ENCODE results near the gene GALNT10.
"Not testable (repeated sequence)": the region's sequence is repeated elsewhere in the genome, so short reads cannot be mapped to it uniquely, and the experiment has no call there.

GALNT10 gene

DNA sequence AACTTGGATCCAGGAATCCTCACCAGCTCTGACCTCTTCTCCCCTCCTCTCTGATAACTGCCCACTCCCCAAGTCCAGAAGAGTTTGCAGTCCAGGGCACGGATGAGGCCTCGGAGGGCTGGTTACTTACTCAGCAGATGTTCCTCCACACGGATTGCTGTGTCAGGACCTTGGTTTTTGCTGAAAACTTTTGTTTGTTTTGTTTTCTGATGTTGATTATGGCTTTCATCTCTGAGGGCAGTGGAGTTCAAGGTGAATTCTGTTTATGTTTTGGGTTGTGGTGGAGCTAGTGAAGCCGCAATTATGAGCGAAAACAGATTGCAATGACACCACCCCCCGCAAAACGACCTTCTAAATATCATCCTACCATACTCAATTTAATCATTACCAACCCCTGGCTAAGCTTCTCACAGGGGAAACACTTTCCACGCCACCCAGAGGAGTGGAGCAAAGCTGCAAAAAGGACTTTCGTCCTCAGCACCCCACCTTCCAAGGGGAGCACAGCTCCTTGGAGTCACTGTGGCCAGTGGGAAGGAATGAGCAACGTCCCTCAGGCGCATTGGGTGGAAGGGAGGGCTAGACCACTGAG lies 162.5 kb downstream of the GALNT10 start:
- DNase-seq (ENCODE audit: low read depth): no peak
- TF ChIP-seq, protein P1, sequence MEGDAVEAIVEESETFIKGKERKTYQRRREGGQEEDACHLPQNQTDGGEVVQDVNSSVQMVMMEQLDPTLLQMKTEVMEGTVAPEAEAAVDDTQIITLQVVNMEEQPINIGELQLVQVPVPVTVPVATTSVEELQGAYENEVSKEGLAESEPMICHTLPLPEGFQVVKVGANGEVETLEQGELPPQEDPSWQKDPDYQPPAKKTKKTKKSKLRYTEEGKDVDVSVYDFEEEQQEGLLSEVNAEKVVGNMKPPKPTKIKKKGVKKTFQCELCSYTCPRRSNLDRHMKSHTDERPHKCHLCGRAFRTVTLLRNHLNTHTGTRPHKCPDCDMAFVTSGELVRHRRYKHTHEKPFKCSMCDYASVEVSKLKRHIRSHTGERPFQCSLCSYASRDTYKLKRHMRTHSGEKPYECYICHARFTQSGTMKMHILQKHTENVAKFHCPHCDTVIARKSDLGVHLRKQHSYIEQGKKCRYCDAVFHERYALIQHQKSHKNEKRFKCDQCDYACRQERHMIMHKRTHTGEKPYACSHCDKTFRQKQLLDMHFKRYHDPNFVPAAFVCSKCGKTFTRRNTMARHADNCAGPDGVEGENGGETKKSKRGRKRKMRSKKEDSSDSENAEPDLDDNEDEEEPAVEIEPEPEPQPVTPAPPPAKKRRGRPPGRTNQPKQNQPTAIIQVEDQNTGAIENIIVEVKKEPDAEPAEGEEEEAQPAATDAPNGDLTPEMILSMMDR (IDR thresholded peaks at IDR 0.05; ENCODE audit: low read length, missing control alignments): no peak
- H3K4me3 ChIP-seq (replicated peaks; ENCODE audit: low read depth, low read length): no peak overlapping the region

DNA sequence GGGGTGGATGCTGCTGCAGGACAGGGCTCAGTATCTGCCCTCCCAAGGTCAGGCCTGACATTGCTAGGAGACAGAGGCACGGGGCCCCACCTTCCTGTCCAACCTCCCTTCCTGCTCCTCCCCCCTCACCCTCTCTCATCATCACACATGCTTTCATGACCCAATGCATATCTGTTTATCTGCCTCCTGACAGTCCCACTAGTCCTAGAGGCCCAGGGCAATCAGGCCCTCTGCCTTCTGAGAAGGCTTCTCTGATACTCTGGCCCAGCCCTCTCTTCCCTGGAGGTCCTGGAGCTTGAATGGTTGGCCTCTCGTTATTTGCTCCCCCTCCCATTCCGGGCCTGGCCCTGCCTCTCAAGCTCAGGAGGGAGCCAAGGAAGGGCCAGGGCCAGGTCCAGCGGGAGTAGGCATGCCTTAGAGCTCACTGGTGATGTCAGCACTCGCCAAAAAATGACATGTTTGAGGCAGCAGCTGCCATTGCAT lies 164.6 kb downstream of the GALNT10 start:
- DNase-seq (ENCODE audit: low read depth): no peak
- TF ChIP-seq, protein P1 (IDR thresholded peaks at IDR 0.05; ENCODE audit: low read length, missing control alignments): no peak

DNA sequence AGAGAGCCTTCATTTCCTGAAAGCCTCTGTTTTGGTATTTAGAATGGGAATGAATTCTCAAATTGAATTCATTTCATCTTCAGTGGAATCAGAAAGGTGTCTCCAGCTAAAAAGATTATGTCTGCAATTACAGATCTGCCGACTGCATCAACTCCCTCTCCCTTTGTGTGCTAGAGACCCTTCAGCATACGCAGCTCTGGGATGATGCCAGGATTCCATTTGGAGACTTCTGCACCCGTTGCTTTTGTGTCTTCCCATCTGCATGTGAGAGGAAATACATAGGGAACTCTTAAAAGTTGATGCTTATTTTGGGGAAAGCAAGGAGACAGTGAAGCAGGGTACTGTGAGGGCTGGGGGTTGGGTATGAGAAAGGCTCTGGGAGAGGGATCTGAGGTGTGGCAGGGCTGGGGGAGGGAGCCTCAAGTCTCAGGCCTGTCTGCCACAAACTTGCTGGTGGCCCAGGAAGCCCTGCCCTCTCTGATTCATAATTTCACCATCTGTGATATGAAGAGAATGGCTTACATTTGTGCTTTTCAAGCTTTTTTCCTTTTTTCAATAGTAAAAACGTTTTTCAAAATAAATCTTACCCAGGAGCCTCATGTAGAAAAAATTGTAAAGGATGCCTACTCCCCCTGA lies 165.6 kb downstream of the GALNT10 start:
- TF ChIP-seq, protein P1 (IDR thresholded peaks at IDR 0.05; ENCODE audit: low read length, missing control alignments): no peak
- DNase-seq (ENCODE audit: low read depth): peak; percentile 47
- no peak overlapping the region for H3K4me3 ChIP-seq (replicated peaks; ENCODE audit: low read depth, low read length)

More for the DNA sequence above, 164.6 kb downstream of the GALNT10 start:
- no peak overlapping the region for H3K4me3 ChIP-seq (replicated peaks; ENCODE audit: low read depth, low read length)

DNA sequence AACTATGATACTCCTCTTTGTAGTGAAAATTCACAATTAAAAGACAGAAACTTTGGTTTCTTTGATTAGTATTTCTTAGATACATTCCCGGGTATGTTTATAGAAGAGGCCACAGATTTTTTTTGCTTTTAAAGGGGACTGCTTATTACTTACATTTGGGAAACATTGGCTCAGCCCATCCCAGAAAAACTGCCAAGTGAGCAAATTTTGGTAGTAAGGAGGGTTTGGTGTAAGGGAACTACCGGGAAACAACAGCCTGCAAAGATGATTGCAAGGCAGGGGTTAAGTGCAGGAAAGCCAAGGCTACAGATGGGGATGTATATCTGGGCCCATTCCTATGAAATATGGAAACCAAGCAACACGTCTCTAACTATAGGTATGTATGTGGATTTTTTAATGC lies 166.4 kb downstream of the GALNT10 start:
- H3K4me3 ChIP-seq (replicated peaks; ENCODE audit: low read depth, low read length): no peak overlapping the region
- TF ChIP-seq, protein P1 (IDR thresholded peaks at IDR 0.05; ENCODE audit: low read length, missing control alignments): no peak
- DNase-seq (ENCODE audit: low read depth): no peak

DNA sequence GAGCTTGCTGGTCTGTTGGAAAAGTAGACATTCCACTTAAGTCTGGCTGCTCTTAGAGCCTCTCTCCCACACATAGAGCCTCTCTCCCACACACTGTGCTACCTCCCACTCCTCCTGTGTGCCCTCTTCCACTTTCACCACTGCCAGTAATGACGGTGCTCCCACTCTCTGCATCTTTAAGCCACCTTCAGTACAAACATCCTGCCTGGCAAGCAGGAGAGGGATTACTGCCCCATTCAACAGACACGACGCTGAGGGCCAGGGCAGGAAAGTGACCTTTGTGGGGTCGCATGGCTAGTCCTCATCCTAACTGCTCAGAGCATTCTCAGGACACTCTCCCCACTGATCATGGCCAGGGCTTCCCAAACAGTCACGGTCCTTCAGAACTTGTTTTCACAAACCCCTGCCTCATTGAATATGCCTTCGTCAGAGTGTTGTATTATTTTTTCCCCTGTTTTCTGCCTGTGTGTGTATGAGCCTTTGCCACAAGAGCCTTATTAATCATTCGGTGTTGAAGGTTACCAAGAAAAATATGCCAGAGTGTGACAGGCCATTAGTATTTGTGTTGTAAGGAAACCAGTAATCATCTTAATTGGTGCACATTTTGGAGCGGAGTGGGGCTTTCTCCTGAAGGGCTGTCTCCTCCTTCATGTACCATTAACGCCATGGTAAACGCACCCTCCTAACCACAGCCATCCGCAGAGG lies 168.1 kb downstream of the GALNT10 start:
- DNase-seq (ENCODE audit: low read depth): peak; percentile 67
- H3K4me3 ChIP-seq (replicated peaks; ENCODE audit: low read depth, low read length): no peak overlapping the region
- TF ChIP-seq, protein P1 (IDR thresholded peaks at IDR 0.05; ENCODE audit: low read length, missing control alignments): no peak

DNA sequence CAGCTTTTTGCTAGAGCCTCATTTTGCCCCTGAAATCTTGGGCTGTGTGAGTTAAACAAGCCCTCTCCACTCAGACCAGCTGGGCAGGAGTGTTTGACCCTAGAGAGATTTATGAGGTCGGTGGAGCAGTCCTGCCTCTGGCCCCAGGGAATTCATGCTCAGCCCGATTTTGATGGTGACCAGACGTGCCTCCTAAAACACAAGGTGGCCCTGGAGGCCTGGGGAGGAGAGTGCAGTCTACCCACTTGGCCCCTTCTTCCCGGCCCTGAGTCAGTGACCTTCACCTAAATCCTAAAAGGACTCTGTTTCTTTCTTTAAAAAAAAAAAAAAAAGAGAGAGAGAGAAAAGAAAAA lies 168.7 kb downstream of the GALNT10 start:
- no peak for DNase-seq (ENCODE audit: low read depth)
- H3K4me3 ChIP-seq (replicated peaks; ENCODE audit: low read depth, low read length): no peak overlapping the region
- TF ChIP-seq, protein P1 (IDR thresholded peaks at IDR 0.05; ENCODE audit: low read length, missing control alignments): no peak

DNA sequence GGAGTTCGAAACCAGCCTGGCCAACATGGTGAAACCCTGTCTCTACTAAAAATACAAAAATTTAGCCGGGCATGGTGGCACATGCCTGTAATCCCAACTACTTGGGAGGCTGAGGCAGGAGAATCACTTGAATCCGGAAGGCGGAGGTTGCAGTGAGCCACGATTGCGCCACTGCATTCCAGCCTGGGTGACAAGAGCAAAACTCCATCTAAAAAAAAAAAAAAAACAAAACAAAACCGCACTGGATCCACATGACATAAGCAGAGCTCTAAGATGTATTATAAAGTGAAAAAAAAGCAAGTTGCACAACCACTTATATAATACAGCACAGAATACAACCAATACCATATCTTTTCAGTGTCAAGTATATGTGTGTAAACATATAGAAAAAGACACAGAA lies 169.7 kb downstream of the GALNT10 start:
- not testable (repeated sequence) for H3K4me3 ChIP-seq (replicated peaks; ENCODE audit: low read depth, low read length)
- peak; percentile 73 for DNase-seq (ENCODE audit: low read depth)

All from fibroblast of pulmonary artery (primary cell).